Upper lobe of left lung (tissue), 6 donors: ENCODE data around the gene LYRM2. TPM values are rescaled to one million over a fixed set of nuclear protein-coding genes. Genes with fewer than 3 reads are reported as not detected.

Experiments
- ATAC-seq, 2 donors: fragments of 200-7000 bp; cut with Tn5 transposase; one replicate each; pipeline ENCODE4 v1.9.1; 2022; ENCODE audit warnings: mild to moderate bottlenecking in 2 of 2, moderate library complexity in 2 of 2; ENCODE audit not compliant: low FRiP score in 2 of 2
- DNase-seq, 2 donors: peaks; one replicate each; pipeline ENCODE4 v3.0.0-alpha.2; 2019 to 2020
- H3K27ac ChIP-seq, 4 donors: fragments of 200-600 bp; sonication (generic); one replicate each; pipeline ENCODE4 v1.5.1; 2016 to 2019
- H3K27me3 ChIP-seq, 4 donors: fragments of 200-600 bp; sonication (generic); one replicate each; pipeline ENCODE4 v1.5.1; 2017 to 2019
- H3K36me3 ChIP-seq, 4 donors: fragments of 200-600 bp; sonication (generic); one replicate each; pipeline ENCODE4 v1.5.1; 2016 to 2019
- H3K4me1 ChIP-seq, 4 donors: fragments of 200-600 bp; sonication (generic); one replicate each; pipeline ENCODE4 v1.5.1; 2018 to 2019
- H3K4me3 ChIP-seq, 4 donors: fragments of 200-600 bp; sonication (generic); one replicate each; pipeline ENCODE4 v1.5.1; 2017 to 2019; ENCODE audit warnings: mild to moderate bottlenecking in 2 of 4, moderate library complexity in 1 of 4
- H3K9me3 ChIP-seq, 4 donors: fragments of 200-600 bp; sonication (generic); one replicate each; pipeline ENCODE4 v1.5.1; 2018 to 2019
- EP300 ChIP-seq, 4 donors: sonication (generic); formaldehyde crosslinking; IDR thresholded peaks; one replicate each; pipeline ENCODE4 v1.5.1; 2017; ENCODE audit warnings: antibody characterized with exemption in 4 of 4, control low read depth in 2 of 4
- POLR2A ChIP-seq, 4 donors: fragments of 450-650 bp; IDR thresholded peaks; one replicate each; pipeline ENCODE4 v1.5.1; 2016 to 2017; ENCODE audit warnings: antibody characterized with exemption in 4 of 4, mild to moderate bottlenecking in 2 of 4
- POLR2AphosphoS5 ChIP-seq, 2 donors: sonication (generic); formaldehyde crosslinking; IDR thresholded peaks; one replicate each; pipeline ENCODE4 v1.5.1; 2017; ENCODE audit warnings: antibody characterized with exemption in 2 of 2
- WGBS, 2 donors: methylation state at CpG; one replicate each; pipeline ENCODE4 v1.1.5; 2017 to 2018; 5-methylcytosine and 5-hydroxymethylcytosine counted together
- total RNA-seq, 6 donors: library from RNA; depleted of rRNA in 4 of 6; stranded (reverse); fragments of >200 nt in 4 of 6; gene quantifications; one replicate each; pipeline versions ENCODE4 v1.1.0 to v1.2.1, GENCODE V29; 2016 to 2021
- TF ChIP-seq, protein P1 (sequence below), 6 experiments: fragments of 450-650 bp in 4 of 6; fragments of 200-600 bp in 2 of 6; sonication (generic) in 2 of 6; IDR thresholded peaks; one replicate each; pipeline ENCODE4 v1.5.1; 2016 to 2019; ENCODE audit warnings: antibody characterized with exemption in 6 of 6
- donor health status: DM: no; HTN: no; CAD: no; lungs with moderate emphysema.
- donor health status: DM: no; HTN: yes; CAD: no; lungs with severe emphysema.

LYRM2 gene
- total RNA-seq, 6 donors from 2014 or later, result 7.3 to 32.4 (median 22.2) TPM

DNA sequence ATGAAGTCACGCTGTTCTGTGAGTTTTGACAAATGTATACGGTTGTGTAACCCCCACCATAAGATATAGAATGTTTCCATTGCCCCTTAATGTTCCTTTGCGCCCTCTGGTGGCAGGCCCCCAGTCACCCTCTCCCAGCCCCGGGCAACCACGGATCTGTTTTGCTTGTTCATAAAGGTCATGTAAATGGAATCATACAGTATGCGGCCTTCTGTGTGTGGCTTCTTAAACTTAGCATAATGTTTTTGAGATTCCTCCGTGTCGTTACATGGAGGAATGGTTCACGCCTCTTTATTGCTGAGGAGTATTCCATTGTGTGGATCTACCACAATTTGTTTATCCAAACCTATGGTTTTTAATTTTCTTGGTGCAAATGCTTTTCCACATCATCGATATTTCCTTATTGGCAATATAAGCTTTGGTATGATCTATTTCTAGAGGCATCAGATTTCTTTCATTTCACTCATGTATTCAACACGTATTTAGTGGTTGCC lies 28.4 kb downstream of the LYRM2 start:
- WGBS, 2 donors, result 49 to 55% methylated on average over 11 of the region's 11 CpGs
- H3K27me3 ChIP-seq, result no peaks in the 10 kb centered on the region

DNA sequence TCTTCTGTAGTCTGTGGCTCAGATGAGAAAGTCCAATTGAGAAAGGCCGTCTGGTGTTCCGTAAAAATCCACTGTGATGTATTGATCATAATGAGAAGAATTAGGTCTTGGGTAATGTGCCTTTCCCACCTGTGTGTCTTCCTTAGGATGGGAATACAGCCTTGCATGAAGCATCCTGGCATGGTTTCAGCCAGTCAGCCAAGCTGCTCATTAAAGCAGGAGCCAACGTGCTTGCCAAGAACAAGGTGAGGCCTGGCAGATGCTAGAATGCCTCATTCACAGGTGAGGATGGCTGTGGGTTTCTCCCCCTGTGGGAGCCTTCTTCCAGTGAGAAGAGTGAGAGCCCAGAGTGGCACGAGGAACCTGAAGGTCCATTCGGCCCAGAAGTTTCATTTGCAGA lies 32.7 kb downstream of the LYRM2 start:
- TF ChIP-seq, protein P1, sequence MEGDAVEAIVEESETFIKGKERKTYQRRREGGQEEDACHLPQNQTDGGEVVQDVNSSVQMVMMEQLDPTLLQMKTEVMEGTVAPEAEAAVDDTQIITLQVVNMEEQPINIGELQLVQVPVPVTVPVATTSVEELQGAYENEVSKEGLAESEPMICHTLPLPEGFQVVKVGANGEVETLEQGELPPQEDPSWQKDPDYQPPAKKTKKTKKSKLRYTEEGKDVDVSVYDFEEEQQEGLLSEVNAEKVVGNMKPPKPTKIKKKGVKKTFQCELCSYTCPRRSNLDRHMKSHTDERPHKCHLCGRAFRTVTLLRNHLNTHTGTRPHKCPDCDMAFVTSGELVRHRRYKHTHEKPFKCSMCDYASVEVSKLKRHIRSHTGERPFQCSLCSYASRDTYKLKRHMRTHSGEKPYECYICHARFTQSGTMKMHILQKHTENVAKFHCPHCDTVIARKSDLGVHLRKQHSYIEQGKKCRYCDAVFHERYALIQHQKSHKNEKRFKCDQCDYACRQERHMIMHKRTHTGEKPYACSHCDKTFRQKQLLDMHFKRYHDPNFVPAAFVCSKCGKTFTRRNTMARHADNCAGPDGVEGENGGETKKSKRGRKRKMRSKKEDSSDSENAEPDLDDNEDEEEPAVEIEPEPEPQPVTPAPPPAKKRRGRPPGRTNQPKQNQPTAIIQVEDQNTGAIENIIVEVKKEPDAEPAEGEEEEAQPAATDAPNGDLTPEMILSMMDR (IDR thresholded peaks at IDR 0.05), result no peak
- TF ChIP-seq EP300 (IDR thresholded peaks at IDR 0.05) (no peak), POLR2A (IDR thresholded peaks at IDR 0.05) (no peak), POLR2AphosphoS5 (IDR thresholded peaks at IDR 0.05) (no peak)
- no peak for DNase-seq
- WGBS, 2 donors, result 85 to 91% methylated on average over 5 of the region's 5 CpGs

More for the DNA sequence above, 28.4 kb downstream of the LYRM2 start:
- Histone ChIP-seq H3K9me3 (no peaks in the 10 kb centered on the region), H3K27ac (no peak overlapping the region), H3K36me3 (no peaks in the 10 kb centered on the region), H3K4me3 (no peak overlapping the region), H3K4me1 (no peaks in the 10 kb centered on the region)
- TF ChIP-seq, protein P1 (IDR thresholded peaks at IDR 0.05), result peak; percentile 57 to 80 (median 69)
- no peak for TF ChIP-seq POLR2AphosphoS5 (IDR thresholded peaks at IDR 0.05)
- ATAC-seq (peak; percentile 68 to 84), DNase-seq (peak; percentile 58 to 74)

DNA sequence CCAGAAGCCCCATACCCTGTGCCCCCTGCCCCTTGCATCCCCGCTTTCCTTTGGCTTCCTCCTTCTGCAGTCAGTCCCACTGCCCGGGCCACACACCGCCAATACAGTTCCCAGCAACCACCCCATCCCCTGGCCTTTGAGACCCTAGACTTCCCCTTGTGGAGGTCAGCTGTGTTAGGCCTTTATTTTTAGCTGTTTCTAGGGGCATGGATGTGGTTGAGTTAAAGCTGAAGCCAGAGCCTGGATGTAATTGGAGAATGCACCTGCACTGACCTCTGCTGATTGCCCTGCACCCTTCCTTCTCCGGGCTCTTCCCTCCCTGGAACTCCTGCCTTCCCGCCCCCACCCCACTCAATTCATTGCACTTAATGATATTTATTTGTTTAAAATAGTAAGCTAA lies 33.9 kb downstream of the LYRM2 start:
- TF ChIP-seq POLR2A (IDR thresholded peaks at IDR 0.05) (no peak), POLR2AphosphoS5 (IDR thresholded peaks at IDR 0.05) (no peak), EP300 (IDR thresholded peaks at IDR 0.05) (no peak)
- TF ChIP-seq, protein P1 (IDR thresholded peaks at IDR 0.05), result no peak
- ATAC-seq (no peak), DNase-seq (no peak)
- Histone ChIP-seq H3K36me3 (no peaks in the 10 kb centered on the region), H3K27ac (no peak overlapping the region), H3K4me3 (no peak overlapping the region), H3K4me1 (no peaks in the 10 kb centered on the region), H3K27me3 (no peaks in the 10 kb centered on the region), H3K9me3 (no peaks in the 10 kb centered on the region)
- WGBS, 2 donors, result 85 to 89% methylated on average over 5 of the region's 5 CpGs

More for the DNA sequence above, 32.7 kb downstream of the LYRM2 start:
- H3K27me3 ChIP-seq, result no peaks in the 10 kb centered on the region
- no peaks in the 10 kb centered on the region for H3K4me1 ChIP-seq
- no peak for ATAC-seq
- H3K4me3 ChIP-seq, result no peak overlapping the region
- no peaks in the 10 kb centered on the region for H3K9me3 ChIP-seq
- no peak overlapping the region for H3K27ac ChIP-seq
- H3K36me3 ChIP-seq, result no peaks in the 10 kb centered on the region

DNA sequence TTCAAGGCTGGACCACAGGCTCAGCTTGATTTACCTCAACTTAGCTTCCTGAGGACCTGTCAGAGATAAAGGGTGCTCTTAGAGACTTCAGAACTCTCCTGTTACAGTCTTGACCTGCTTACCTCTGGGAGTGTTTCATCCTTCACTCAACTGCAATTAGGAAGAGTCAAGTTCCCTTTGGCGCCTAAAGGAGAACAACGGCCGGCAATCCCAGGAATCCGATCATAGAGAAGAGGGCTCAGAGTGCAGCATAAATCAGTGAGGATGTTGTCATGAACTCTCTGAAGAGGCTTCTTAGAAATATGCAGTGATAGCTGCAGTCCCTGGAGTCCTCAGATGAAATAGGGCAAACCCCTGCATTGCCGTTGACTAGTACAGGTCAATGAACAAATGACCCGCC lies 36.4 kb downstream of the LYRM2 start:
- no peaks in the 10 kb centered on the region for H3K27me3 ChIP-seq
- no peaks in the 10 kb centered on the region for H3K36me3 ChIP-seq
- no peaks in the 10 kb centered on the region for H3K4me1 ChIP-seq
- DNase-seq (no peak), ATAC-seq (no peak)
- no peak overlapping the region for H3K4me3 ChIP-seq
- no peaks in the 10 kb centered on the region for H3K9me3 ChIP-seq
- TF ChIP-seq POLR2AphosphoS5 (IDR thresholded peaks at IDR 0.05), result no peak
- TF ChIP-seq, protein P1 (IDR thresholded peaks at IDR 0.05), result no peak
- TF ChIP-seq EP300 (IDR thresholded peaks at IDR 0.05), result no peak
- TF ChIP-seq POLR2A (IDR thresholded peaks at IDR 0.05), result no peak
- H3K27ac ChIP-seq, result no peak overlapping the region
- 94 to 100% methylated on average over 6 of the region's 6 CpGs for WGBS, 2 donors

DNA sequence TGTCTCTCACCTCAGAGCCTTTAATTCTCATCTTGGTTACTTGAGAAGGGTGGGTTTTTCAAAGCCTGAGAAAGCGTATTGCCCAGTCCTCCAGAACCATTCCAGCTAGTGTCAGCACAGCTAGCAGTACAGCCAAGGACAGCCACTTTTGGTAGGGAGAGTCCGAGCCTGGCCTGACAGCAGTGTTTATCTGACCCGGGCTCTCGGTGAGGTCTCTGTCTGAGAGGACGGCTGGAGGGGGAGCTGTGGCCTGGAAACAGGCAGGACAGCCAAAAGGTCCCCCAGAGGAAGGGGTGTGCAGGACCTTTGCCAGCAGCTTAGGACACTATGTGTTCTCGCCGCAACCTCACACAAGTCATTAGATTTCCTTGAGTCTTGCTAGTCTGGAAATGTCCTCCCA lies 38.8 kb downstream of the LYRM2 start:
- Histone ChIP-seq H3K36me3 (no peaks in the 10 kb centered on the region), H3K27me3 (no peaks in the 10 kb centered on the region), H3K4me3 (no peak overlapping the region), H3K27ac (no peak overlapping the region), H3K4me1 (no peaks in the 10 kb centered on the region), H3K9me3 (no peaks in the 10 kb centered on the region)
- TF ChIP-seq POLR2AphosphoS5 (IDR thresholded peaks at IDR 0.05) (no peak), EP300 (IDR thresholded peaks at IDR 0.05) (no peak), POLR2A (IDR thresholded peaks at IDR 0.05) (no peak)
- TF ChIP-seq, protein P1 (IDR thresholded peaks at IDR 0.05), result no peak
- WGBS, 2 donors, result 89% methylated on average over 3 to 7 of the region's 7 CpGs
- ATAC-seq (no peak), DNase-seq (no peak)
